Fibroblast of pulmonary artery (primary cell): Measurements from ENCODE around the gene ZBTB7B.

Experiments used
- DNase-seq: peaks from one replicate; pipeline ENCODE4 v3.0.0-alpha.2; 2010; ENCODE audit warnings: low read depth
- H3K4me3 ChIP-seq: replicated peaks from 2 replicates; pipeline ENCODE4 v1.5.1; 2011; ENCODE audit warnings: low read depth, mild to moderate bottlenecking, control low read depth, low read length, moderate library complexity
- TF ChIP-seq, protein P1 (sequence below): IDR thresholded peaks from 2 replicates; pipeline ENCODE4 v1.5.1; 2011; ENCODE audit warnings: mild to moderate bottlenecking, control low read depth, low read length, inconsistent platforms; ENCODE audit errors: missing control alignments

ZBTB7B gene

DNA sequence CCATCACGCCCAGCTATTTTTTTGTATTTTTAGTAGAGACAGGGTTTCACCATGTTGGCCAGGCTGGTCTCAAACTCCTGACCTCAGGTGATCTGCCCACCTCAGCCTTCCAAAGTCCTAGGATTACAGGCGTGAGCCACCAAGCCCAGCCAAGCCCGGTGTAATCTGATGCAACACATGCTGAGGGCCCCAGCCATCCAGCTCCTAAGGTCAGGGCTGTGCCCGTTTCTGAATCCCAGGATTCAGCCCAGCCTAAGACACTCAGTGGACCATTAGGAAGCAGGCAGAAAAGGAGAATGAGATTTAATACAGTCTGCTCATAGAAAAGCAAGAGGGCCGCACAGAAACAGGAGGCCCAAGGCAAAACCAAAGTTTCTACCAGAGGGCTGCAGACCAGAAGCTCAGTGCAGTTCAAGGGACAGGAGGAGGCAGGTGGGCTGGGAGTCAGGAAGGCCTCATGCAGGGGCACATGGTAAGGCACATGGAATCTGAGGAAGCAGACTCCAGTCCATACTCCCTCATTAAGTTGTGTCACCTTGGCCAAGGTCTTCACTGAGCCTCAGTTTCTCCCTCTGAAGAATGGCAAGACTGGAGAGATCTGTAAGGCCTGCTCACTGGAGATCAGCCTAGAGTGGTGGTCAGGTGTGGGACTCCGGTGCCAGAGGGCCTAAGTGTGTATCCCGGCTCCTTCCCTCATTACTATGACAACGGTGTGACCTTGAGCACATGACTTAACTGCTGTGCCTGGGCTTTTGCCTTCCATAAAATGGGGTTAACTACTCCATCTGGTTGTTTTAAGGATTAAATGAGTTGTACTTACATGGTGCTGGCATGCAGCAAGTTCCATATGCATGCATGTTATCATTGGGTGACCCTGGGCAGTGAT lies 46.1 kb downstream of the ZBTB7B start:
- TF ChIP-seq, protein P1, sequence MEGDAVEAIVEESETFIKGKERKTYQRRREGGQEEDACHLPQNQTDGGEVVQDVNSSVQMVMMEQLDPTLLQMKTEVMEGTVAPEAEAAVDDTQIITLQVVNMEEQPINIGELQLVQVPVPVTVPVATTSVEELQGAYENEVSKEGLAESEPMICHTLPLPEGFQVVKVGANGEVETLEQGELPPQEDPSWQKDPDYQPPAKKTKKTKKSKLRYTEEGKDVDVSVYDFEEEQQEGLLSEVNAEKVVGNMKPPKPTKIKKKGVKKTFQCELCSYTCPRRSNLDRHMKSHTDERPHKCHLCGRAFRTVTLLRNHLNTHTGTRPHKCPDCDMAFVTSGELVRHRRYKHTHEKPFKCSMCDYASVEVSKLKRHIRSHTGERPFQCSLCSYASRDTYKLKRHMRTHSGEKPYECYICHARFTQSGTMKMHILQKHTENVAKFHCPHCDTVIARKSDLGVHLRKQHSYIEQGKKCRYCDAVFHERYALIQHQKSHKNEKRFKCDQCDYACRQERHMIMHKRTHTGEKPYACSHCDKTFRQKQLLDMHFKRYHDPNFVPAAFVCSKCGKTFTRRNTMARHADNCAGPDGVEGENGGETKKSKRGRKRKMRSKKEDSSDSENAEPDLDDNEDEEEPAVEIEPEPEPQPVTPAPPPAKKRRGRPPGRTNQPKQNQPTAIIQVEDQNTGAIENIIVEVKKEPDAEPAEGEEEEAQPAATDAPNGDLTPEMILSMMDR, result no peak
- no peak for DNase-seq
- H3K4me3 ChIP-seq, result no peak overlapping the region

DNA sequence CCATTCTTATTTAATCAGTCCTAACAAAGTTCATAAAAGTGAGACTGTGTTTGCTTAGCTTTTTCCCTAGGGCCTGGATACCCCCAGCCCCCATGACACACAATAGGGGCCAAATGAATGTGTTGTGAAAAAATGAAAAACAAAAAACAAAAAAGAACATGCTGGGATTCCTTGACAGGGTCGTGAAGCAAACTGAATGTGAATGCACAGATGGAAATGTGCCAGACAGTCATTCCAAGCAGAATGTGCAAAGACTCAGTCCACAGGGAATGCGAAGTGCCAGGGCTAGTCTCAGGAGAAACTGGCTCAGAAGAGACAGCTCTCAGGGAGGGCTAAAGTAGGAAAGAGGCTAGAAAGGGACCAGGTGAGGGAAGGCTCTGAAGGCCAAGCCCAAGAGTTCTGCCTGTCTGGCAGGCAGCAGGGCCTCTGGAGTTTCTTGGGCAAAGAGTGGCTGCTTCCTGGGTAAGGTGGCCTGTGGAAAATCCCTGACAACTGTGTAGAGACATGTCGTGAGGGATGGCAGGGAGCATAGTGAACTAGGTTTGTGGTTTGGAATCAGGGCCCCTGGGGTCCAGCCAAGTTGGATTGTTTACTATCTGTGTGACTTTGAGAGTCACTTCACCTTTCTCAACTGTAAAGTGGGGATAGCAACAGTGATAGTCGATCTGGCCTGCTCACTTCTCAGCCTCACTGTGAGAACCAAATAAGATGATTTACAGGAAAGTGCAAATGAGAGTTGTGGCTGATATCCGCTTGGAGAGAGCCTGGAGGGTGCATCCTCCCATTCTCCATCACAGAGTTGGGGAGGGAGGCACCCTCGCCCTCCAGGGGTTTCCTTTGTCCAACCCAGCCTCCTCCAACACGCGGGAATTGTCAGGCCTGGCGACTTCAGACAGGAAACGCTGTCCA lies 47.3 kb downstream of the ZBTB7B start:
- TF ChIP-seq, protein P1, result no peak
- peak; percentile 47 for DNase-seq
- peak overlapping the region; percentile 70 for H3K4me3 ChIP-seq

DNA sequence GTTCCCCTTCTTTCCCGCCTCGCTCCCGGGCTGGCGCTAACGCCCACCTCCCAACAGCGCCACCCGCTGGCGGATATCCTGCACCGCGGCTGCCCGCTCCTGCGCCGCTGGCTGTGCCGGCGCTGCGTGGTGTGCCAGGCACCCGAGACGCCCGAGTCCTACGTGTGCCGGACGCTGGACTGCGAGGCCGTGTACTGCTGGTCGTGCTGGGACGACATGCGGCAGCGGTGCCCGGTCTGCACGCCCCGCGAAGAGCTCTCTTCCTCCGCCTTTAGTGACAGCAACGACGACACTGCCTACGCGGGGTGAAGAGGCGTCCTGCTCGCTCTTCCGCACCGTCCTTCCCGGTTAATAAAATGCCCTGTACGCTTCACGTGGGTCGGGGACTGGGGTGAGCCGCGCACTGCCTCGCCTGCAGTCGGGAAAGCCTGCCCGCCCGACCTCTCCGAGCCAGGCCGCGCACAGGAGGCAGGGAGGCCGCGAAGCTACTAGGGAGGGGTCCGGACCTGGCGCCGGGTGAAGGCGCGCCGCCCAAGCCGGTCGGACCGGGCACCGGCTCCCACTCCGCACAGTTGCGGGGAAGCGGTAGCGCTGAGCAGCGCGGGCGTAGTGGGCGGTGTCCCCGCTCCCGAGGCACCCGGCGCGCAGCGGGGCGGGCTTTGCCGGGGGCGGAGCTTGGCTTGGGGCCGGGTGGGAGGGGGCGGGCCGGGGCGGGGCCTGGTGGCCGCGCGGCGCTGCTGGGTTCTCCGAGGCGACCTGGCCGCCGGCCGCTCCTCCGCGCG lies 48.1 kb downstream of the ZBTB7B start, which contains the start of gene ADAM15:
TSS of gene ADAM15 (plus strand) at position 757 of the 782 bp plus-strand sequence. CDS start 71 bp downstream, outside the sequence.
- DNase-seq, result peak; percentile 56
- peak within 1 kb of the TSS; percentile 70 for H3K4me3 ChIP-seq
- TF ChIP-seq, protein P1, result peak; percentile 64

DNA sequence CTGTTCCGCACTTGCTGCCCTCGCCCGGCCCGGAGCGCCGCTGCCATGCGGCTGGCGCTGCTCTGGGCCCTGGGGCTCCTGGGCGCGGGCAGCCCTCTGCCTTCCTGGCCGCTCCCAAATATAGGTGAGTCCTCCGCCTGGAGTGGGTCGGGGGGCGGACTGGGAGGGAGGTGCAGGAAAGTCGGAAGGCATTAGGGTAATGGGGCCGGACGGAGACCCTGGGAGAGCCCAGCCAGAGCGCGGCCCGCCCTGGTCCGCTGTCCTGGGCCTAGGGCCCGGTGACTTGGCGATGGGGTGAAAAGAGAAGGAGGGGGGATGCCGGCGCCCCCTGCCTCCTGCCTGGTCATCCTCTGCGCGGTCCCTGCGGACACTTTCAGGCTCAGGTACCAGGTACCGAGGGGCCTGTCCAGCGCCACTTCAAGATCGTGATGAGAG lies 48.8 kb downstream of the ZBTB7B start:
- TF ChIP-seq, protein P1, result no peak
- H3K4me3 ChIP-seq, result peak overlapping the region; percentile 70
- DNase-seq, result no peak

DNA sequence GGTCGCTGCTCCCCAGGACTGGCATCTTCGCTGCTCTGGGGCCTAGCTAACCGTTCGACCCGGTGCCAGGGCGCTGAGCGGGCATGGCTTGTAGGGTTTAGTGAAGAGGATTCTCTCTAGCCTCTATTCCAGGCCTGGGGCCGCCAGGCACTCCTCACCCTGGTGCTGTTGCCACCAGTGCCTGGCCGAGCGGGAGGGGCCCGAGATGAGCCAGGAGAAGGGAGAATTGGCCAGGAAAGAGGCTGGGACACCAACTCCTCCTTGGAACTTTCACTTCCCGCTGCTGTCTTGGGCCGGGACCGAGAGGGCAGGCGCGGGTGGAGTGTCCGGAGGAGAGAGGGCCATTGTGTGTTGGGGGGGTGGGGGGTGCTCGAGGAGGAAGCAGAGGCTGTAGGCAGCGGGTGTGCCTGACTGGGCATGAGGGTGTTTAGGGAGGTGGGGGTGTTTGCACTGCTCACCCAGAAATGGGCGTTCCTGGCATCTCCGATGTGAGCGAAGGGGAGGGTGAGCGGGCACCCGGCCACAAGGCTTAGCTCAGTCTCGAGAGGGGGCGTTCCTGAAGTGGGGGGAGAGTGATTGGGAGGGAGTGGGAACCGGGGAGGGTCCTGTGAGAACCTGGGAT lies 49.3 kb downstream of the ZBTB7B start:
- TF ChIP-seq, protein P1, result no peak
- H3K4me3 ChIP-seq, result peak overlapping the region; percentile 70
- peak; percentile 29 for DNase-seq
